Left ventricle myocardium inferior (tissue), 1 donor: ENCODE results near the gene TMEM235. TPM values are rescaled to one million over a fixed set of nuclear protein-coding genes. Genes with fewer than 3 reads are reported as not detected.

Experiments used
- DNase-seq: peaks from one replicate; pipeline ENCODE4 v3.0.0-alpha.2; 2020
- H3K27ac ChIP-seq: fragments of 200-600 bp; replicated peaks from 2 replicates; pipeline ENCODE4 v1.8.0; 2021
- H3K27me3 ChIP-seq: fragments of 200-600 bp; 2 replicates; pipeline ENCODE4 v1.8.0; 2021; ENCODE audit warnings: low read depth
- H3K36me3 ChIP-seq: fragments of 200-600 bp; 2 replicates; pipeline ENCODE4 v1.8.0; 2021
- H3K4me1 ChIP-seq: fragments of 200-600 bp; 2 replicates; pipeline ENCODE4 v1.8.0; 2021
- H3K4me3 ChIP-seq: fragments of 200-600 bp; 2 replicates; pipeline ENCODE4 v1.8.0; 2021; ENCODE audit warnings: mild to moderate bottlenecking, moderate library complexity
- H3K9me3 ChIP-seq: fragments of 200-600 bp; replicated peaks from 2 replicates; pipeline ENCODE4 v1.8.0; 2021
- CTCF ChIP-seq: fragments of 200-600 bp; IDR thresholded peaks from 2 replicates; pipeline ENCODE4 v1.8.0; 2021; ENCODE audit warnings: antibody characterized with exemption, mild to moderate bottlenecking, borderline replicate concordance
- intact Hi-C: fragments of 100-400 bp; cut with micrococcal nuclease; formaldehyde crosslinking; loops from one replicate; pipeline ENCODE4 v1.11.0; 2022
- total RNA-seq: library from RNA; stranded (reverse); fragmentation: NEBNext Ultra II Directional; extraction: Animal tissue kit (Norgen Biotek cat#: 25700); gene quantifications from one replicate; pipeline ENCODE4 v1.2.1, GENCODE V29; 2021
- donor health status: DM: no; HTN: yes; CAD: no; lungs with severe emphysema.

TMEM235 gene
- total RNA-seq, 1 donor from 2014 or later, result not detected

GRCh38 chr17:78226759-78227454, 4.5 kb upstream of the TMEM235 start:
- no peak overlapping the region for H3K27ac ChIP-seq
- TF ChIP-seq CTCF, result no peak
- intact Hi-C loops, result no loop called here

GRCh38 chr17:78227455-78227916, 3.9 kb upstream of the TMEM235 start:
- no peak for DNase-seq
- intact Hi-C loops, result no loop called here
- no peaks in the 10 kb centered on the region for H3K36me3 ChIP-seq
- peaks cover 34% of the 10 kb centered on the region for H3K27me3 ChIP-seq
- no peaks in the 10 kb centered on the region for H3K9me3 ChIP-seq
- no peak for TF ChIP-seq CTCF
- peaks cover 15% of the 10 kb centered on the region for H3K4me1 ChIP-seq
- H3K27ac ChIP-seq, result no peak overlapping the region
- no peak overlapping the region for H3K4me3 ChIP-seq

More at GRCh38 chr17:78226759-78227454, 4.5 kb upstream of the TMEM235 start:
- DNase-seq, result no peak
- Histone ChIP-seq H3K9me3 (no peaks in the 10 kb centered on the region), H3K27me3 (peaks cover 29% of the 10 kb centered on the region), H3K4me1 (peaks cover 15% of the 10 kb centered on the region), H3K4me3 (no peak overlapping the region), H3K36me3 (no peaks in the 10 kb centered on the region)

- no peaks in the 10 kb centered on the region for H3K9me3 ChIP-seq
- TF ChIP-seq CTCF, result no peak
- peaks cover 41% of the 10 kb centered on the region for H3K27me3 ChIP-seq
- intact Hi-C loops, result no loop called here
- H3K27ac ChIP-seq, result no peak overlapping the region
- no peak overlapping the region for H3K4me3 ChIP-seq
- peaks cover 11% of the 10 kb centered on the region for H3K4me1 ChIP-seq
- H3K36me3 ChIP-seq, result no peaks in the 10 kb centered on the region
- no peak for DNase-seq
These were observed 3.3 kb upstream of the TMEM235 start for GRCh38 chr17:78228176-78228575.

GRCh38 chr17:78230252-78230962, 1.0 kb upstream of the TMEM235 start:
- Histone ChIP-seq H3K9me3 (no peaks in the 10 kb centered on the region), H3K27ac (no peak overlapping the region), H3K36me3 (no peaks in the 10 kb centered on the region), H3K4me1 (peaks cover 12% of the 10 kb centered on the region), H3K4me3 (no peak overlapping the region), H3K27me3 (peaks cover 48% of the 10 kb centered on the region)
- intact Hi-C loops, result no loop called here
- no peak for DNase-seq
- TF ChIP-seq CTCF, result no peak

- Histone ChIP-seq H3K27me3 (peaks cover 48% of the 10 kb centered on the region), H3K36me3 (no peaks in the 10 kb centered on the region), H3K9me3 (no peaks in the 10 kb centered on the region), H3K4me3 (no peak overlapping the region), H3K27ac (no peak overlapping the region), H3K4me1 (peaks cover 6% of the 10 kb centered on the region)
- DNase-seq, result no peak
- intact Hi-C loops, result no loop called here
- no peak for TF ChIP-seq CTCF
These were observed 794 bp downstream of the TMEM235 start for GRCh38 chr17:78231991-78232858.
